Sciatic nerve (tissue), 2 donors: ENCODE results near the gene PRDM4. TPM values are rescaled to one million over a fixed set of nuclear protein-coding genes. Genes with fewer than 3 reads are reported as not detected.
"Not testable (repeated sequence)": the region's sequence is repeated elsewhere in the genome, so short reads cannot be mapped to it uniquely, and the experiment has no call there.

ENCODE experiments used
- ATAC-seq: fragments of 200-7000 bp; cut with Tn5 transposase; one replicate; pipeline ENCODE4 v1.9.1; 2020; ENCODE audit warnings: mild to moderate bottlenecking, moderate library complexity
- DNase-seq: peaks from one replicate; pipeline ENCODE4 v3.0.0-alpha.2; 2020; ENCODE audit warnings: low spot score
- intact Hi-C: fragments of 100-400 bp; cut with DNase I; formaldehyde crosslinking; loops from one replicate; pipeline ENCODE4 v1.14.2; 2022
- total RNA-seq: library from RNA; stranded (reverse); fragmentation: NEBNext Ultra II Directional; extraction: Animal tissue kit (Norgen Biotek cat#: 25700); gene quantifications from one replicate; pipeline ENCODE4 v1.2.1, GENCODE V29; 2021
- donor health status: DM: no; HTN: no; CAD: no.
- donor health status: DM: no; HTN: no; CAD: no.

Gene PRDM4
- total RNA-seq, 1 donor from 2014 or later, result 34.7 TPM

DNA sequence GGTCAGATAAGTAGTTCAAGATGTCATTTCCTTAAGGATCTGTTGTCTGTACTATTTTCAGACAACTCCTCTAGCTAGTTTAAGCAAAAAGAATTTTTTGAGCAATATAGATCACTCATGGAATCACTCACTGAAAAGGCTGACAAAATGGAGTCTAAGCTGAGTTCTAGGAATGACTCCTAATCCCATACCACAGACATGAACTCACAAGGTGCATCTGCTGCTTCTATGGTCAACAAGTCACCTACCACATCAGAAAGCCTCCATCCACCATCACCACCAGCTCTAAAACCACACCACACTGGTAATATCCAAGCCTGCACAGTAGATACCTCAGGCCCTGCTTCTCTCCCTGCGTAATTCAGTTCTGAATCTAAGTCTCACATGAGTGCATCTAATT, 42.3 kb downstream of the PRDM4 start:
- ATAC-seq, result no peak

GRCh38 chr12:107715780-107716179, 45.2 kb downstream of the PRDM4 start:
- intact Hi-C loops, result no loop called here
- ATAC-seq, result no peak
- no peak for DNase-seq

More for the DNA sequence above, 42.3 kb downstream of the PRDM4 start:
- intact Hi-C loops, result no loop called here
- DNase-seq, result no peak

DNA sequence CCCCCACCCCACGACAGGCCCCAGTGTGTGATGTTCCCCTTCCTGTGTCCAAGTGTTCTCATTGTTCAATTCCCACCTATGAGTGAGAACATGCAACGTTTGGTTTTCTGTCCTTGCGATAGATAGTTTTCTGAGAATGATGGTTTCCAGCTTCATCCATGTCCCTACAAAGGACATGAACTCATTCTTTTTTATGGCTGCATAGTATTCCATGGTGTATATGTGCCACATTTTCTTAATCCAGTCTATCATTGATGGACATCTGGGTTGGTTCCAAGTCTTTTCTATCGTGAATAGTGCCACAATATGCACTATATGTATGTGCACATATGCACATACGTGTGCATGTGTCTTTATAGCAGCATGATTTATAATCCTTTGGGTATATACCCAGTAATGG, 55.4 kb downstream of the PRDM4 start:
- DNase-seq, intact Hi-C loops, ATAC-seq: not testable (repeated sequence)

DNA sequence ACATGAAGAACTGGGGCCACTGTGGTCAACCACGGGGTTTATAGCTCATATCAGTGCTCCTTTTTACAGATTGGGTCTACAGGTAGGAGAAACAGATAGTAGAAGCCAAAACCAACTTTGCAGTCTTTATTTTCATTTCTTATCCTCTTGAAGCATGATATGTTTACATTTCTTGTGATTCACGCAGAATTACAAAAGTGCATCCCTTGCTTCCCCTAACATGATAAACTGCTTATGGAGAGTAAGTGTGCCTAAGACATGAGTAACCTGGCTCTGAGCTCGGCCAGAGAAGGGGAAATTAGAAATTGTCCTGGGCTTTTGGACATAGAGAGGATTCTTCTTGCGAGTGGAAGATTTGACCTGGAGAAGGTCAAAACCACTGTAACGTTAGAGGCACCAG, 56.9 kb downstream of the PRDM4 start:
- intact Hi-C loops, result no loop called here
- ATAC-seq, result no peak
- DNase-seq, result no peak

- intact Hi-C loops, result no loop called here
- no peak for DNase-seq
- no peak for ATAC-seq
Measured at GRCh38 chr12:107702106-107702505, 58.8 kb downstream of the PRDM4 start.

- ATAC-seq, DNase-seq, intact Hi-C loops: not testable (repeated sequence)
Measured at GRCh38 chr12:107695772-107696171, 65.2 kb downstream of the PRDM4 start.

GRCh38 chr12:107685360-107686248, 75.3 kb downstream of the PRDM4 start, which contains the start of gene PWP1:
TSS of gene PWP1 (plus strand) at chr12:107685799. CDS start at chr12:107685900, 101 bp downstream.
- ATAC-seq, result peak; percentile 98
- intact Hi-C loops, result no loop called here

GRCh38 chr12:107684990-107685359, 76.0 kb downstream of the PRDM4 start:
- intact Hi-C loops, result no loop called here

More at GRCh38 chr12:107685360-107686248, 75.3 kb downstream of the PRDM4 start, which contains the start of gene PWP1:
- DNase-seq, result peak; percentile 96

GRCh38 chr12:107684029-107684795, 76.7 kb downstream of the PRDM4 start:
- intact Hi-C loops, result no loop called here

More at GRCh38 chr12:107684990-107685359, 76.0 kb downstream of the PRDM4 start:
- DNase-seq (no peak), ATAC-seq (peak; percentile 56)

More at GRCh38 chr12:107684029-107684795, 76.7 kb downstream of the PRDM4 start:
- DNase-seq (no peak), ATAC-seq (no peak)

Other genes with a start within 250 kb of the PRDM4 start
- 26.5 TPM for gene PWP1, start 75.3 kb downstream of the PRDM4 start, total RNA-seq
- gene ASCL4, start 13.6 kb upstream of the PRDM4 start, total RNA-seq, result not detected